HCT116 (cell line): ENCODE results near the gene SEMA4A. TPM values are rescaled to one million over a fixed set of nuclear protein-coding genes. Genes with fewer than 3 reads are reported as not detected.

Experiments
- ATAC-seq: fragments of 200-7000 bp; cut with Tn5 transposase; 2 replicates; pipeline ENCODE4 v1.9.1; 2020; ENCODE audit warnings: mild to moderate bottlenecking, moderate library complexity
- BruUV-seq: library from RNA; stranded (reverse); fragments of 400-500 nt; replicated peaks from 2 replicates; lab custom pipeline; 2021; lab: Mats Ljungman, UMichigan
- CTCF ChIA-PET: fragments of 300-600 bp; sonication (Branson Sonifier 250); formaldehyde crosslinking; loops from one replicate; lab custom pipeline; 2021; ENCODE audit warnings: antibody characterized with exemption; lab: Charles Lee
- POLR2A ChIA-PET: fragments of 300-600, 350-600 bp; sonication (Branson Sonifier 250); formaldehyde crosslinking; loops from one replicate; lab custom pipeline; 2021; ENCODE audit warnings: antibody characterized with exemption; lab: Charles Lee
- RAD21 ChIA-PET, 2 experiments: fragments of 300-600 bp; sonication (Branson Sonifier 250); formaldehyde crosslinking; loops; one replicate each; lab custom pipeline; 2023; ENCODE audit warnings: low total read pairs in 2 of 2; ENCODE audit not compliant: uncharacterized antibody in 2 of 2, unreplicated experiment in 2 of 2, low non-redundant PET in 1 of 2; lab: Charles Lee
- DNase-seq: peaks from one replicate; pipeline ENCODE4 v3.0.0-alpha.2; 2010; ENCODE audit warnings: low read depth, low spot score
- H2AFZ ChIP-seq: fragments of 200-600 bp; shearing (Covaris generic), sonication (generic); 2 replicates; pipeline ENCODE4 v1.6.1; 2017; ENCODE audit warnings: low read depth, mixed run types, mixed read lengths, antibody characterized with exemption, low read length; ENCODE audit not compliant: poor library complexity, severe bottlenecking
- H3K27ac ChIP-seq: 2 replicates; pipeline ENCODE4 v1.5.1; 2012; ENCODE audit warnings: low read depth, low read length
- H3K27me3 ChIP-seq: fragments of 200-600 bp; sonication (generic); 2 replicates; pipeline ENCODE4 v1.6.1; 2016; ENCODE audit warnings: mixed run types, low read length, mixed read lengths; ENCODE audit not compliant: insufficient read depth
- H3K36me3 ChIP-seq, 2 experiments: fragments of 200-500 bp in 1 of 2; fragments of 200-600 bp in 1 of 2; sonication (Bioruptor generic) in 1 of 2; sonication (generic) in 1 of 2; 2 replicates each; pipeline versions ENCODE4 v1.5.1 to v1.6.1; 2014 to 2016; ENCODE audit warnings: low read length in 2 of 2, inconsistent platforms in 1 of 2, mixed read lengths in 1 of 2, mixed run types in 1 of 2; ENCODE audit not compliant: insufficient read depth in 2 of 2, control insufficient read depth in 1 of 2
- H3K4me1 ChIP-seq, 2 experiments: fragments of 200-600 bp in 1 of 2; sonication (generic) in 1 of 2; 2 replicates each; pipeline versions ENCODE4 v1.5.1 to v1.6.1; 2012 to 2017; ENCODE audit warnings: low read length in 2 of 2, inconsistent platforms in 1 of 2, mild to moderate bottlenecking in 1 of 2, mixed read lengths in 1 of 2, mixed run types in 1 of 2, moderate library complexity in 1 of 2; ENCODE audit not compliant: insufficient read depth in 2 of 2, control insufficient read depth in 1 of 2
- H3K4me2 ChIP-seq: fragments of 200-600 bp; sonication (generic); 2 replicates; pipeline ENCODE4 v1.6.1; 2017; ENCODE audit warnings: mixed run types, low read length, mixed read lengths
- H3K4me3 ChIP-seq, 2 experiments: fragments of 200-600 bp in 1 of 2; sonication (generic) in 1 of 2; replicated peaks in 1 of 2; 2 replicates each; pipeline ENCODE4 v1.5.1; 2011 to 2016; ENCODE audit warnings: low read length in 2 of 2, control low read depth in 1 of 2, low read depth in 1 of 2, mild to moderate bottlenecking in 1 of 2, mixed read lengths in 1 of 2, mixed run types in 1 of 2
- H3K79me2 ChIP-seq: fragments of 200-600 bp; sonication (generic); 2 replicates; pipeline ENCODE4 v1.6.1; 2017; ENCODE audit warnings: mild to moderate bottlenecking, mixed run types, low read length, moderate library complexity, mixed read lengths; ENCODE audit not compliant: insufficient read depth
- H3K9ac ChIP-seq: fragments of 200-600 bp; sonication (generic); 2 replicates; pipeline ENCODE4 v1.6.1; 2016; ENCODE audit warnings: low read length, mixed read lengths
- H3K9me2 ChIP-seq: fragments of 200-600 bp; sonication (generic), shearing (Covaris generic); 2 replicates; pipeline ENCODE4 v1.6.1; 2017; ENCODE audit warnings: mixed run types, mild to moderate bottlenecking, moderate library complexity; ENCODE audit not compliant: insufficient read depth
- H3K9me3 ChIP-seq, 2 experiments: fragments of 200-500 bp in 1 of 2; fragments of 200-600 bp in 1 of 2; sonication (Bioruptor generic) in 1 of 2; sonication (generic) in 1 of 2; 2 replicates each; pipeline ENCODE4 v1.6.1; 2014 to 2017; ENCODE audit warnings: low read length in 2 of 2, mixed read lengths in 2 of 2, inconsistent platforms in 1 of 2, low read depth in 1 of 2, mild to moderate bottlenecking in 1 of 2, mixed run types in 1 of 2, moderate library complexity in 1 of 2; ENCODE audit not compliant: control insufficient read depth in 1 of 2, insufficient read depth in 1 of 2
- H4K20me1 ChIP-seq: fragments of 200-600 bp; sonication (generic), shearing (Covaris generic); 2 replicates; pipeline ENCODE4 v1.6.1; 2017; ENCODE audit warnings: mixed run types, mild to moderate bottlenecking, moderate library complexity; ENCODE audit not compliant: insufficient read depth
- ELF1 ChIP-seq: IDR thresholded peaks from 2 replicates; pipeline ENCODE4 v1.6.1; 2012; ENCODE audit warnings: low read depth, borderline replicate concordance
- RAD21 ChIP-seq: IDR thresholded peaks from 2 replicates; pipeline ENCODE4 v1.6.1; 2012; ENCODE audit warnings: low read depth, mild to moderate bottlenecking
- REST ChIP-seq: IDR thresholded peaks from 2 replicates; pipeline ENCODE4 v1.6.1; 2012; ENCODE audit warnings: low read depth
- intact Hi-C: fragments of 100-400 bp; cut with micrococcal nuclease; formaldehyde crosslinking; loops from 2 replicates; pipeline ENCODE4 v1.10.0; 2022
- total RNA-seq: library from RNA; stranded (reverse); gene quantifications from one replicate; pipeline ENCODE4 v1.2.1, GENCODE V29; 2021; ENCODE audit not compliant: unreplicated experiment

SEMA4A gene
- total RNA-seq, 1 experiment from 2014 or later = 0.39 TPM

- POLR2A ChIA-PET = no interaction called here
Measured at GRCh38 chr1:156134716-156135435, 18.5 kb upstream of the SEMA4A start.

More at GRCh38 chr1:156134716-156135435, 18.5 kb upstream of the SEMA4A start:
- Histone ChIP-seq H3K79me2 (peaks cover 62% of the 10 kb centered on the region), H4K20me1 (no peaks in the 10 kb centered on the region), H3K9ac (no peak overlapping the region), H2AFZ (no peak overlapping the region), H3K9me2 (no peaks in the 10 kb centered on the region), H3K4me1 (peaks cover 7 to 11% of the 10 kb centered on the region in 2 experiments), H3K4me2 (no peak overlapping the region), H3K27ac (no peak overlapping the region; the same call in 1 of the 2 replicates), H3K4me3 (no peak overlapping the region), H3K9me3 (no peaks in the 10 kb centered on the region), H3K27me3 (no peaks in the 10 kb centered on the region), H3K36me3 (peaks cover 65 to 76% of the 10 kb centered on the region in 2 experiments)
- TF ChIP-seq ELF1 = no peak
- no peak for TF ChIP-seq RAD21
- no peak for TF ChIP-seq REST
- CTCF ChIA-PET = interaction anchor here (0.9 to 1.2 kb wide), 2 partner anchors 12 to 38 kb away, joined by 3 read pairs; no protein-coding TSS in a partner anchor
- no TSS peak for BruUV-seq
- ATAC-seq (no peak), DNase-seq (no peak)
- RAD21 ChIA-PET = no interaction called here
- intact Hi-C loops = loop anchor here (5.0 kb wide), 1 partner anchor 198 kb away; no protein-coding TSS in a partner anchor
